NOMO-1 (cell line): ENCODE data around the gene PRKAB1.
"Not testable (repeated sequence)": the region's sequence is repeated elsewhere in the genome, so short reads cannot be mapped to it uniquely, and the experiment has no call there.

Source experiments
- DNase-seq, 2 experiments: peaks; one replicate each; lab custom pipeline; 2025; ENCODE audit not compliant: unreplicated experiment in 2 of 2; lab: John Stamatoyannopoulos, UW

The PRKAB1 gene, protein sequence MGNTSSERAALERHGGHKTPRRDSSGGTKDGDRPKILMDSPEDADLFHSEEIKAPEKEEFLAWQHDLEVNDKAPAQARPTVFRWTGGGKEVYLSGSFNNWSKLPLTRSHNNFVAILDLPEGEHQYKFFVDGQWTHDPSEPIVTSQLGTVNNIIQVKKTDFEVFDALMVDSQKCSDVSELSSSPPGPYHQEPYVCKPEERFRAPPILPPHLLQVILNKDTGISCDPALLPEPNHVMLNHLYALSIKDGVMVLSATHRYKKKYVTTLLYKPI

DNA sequence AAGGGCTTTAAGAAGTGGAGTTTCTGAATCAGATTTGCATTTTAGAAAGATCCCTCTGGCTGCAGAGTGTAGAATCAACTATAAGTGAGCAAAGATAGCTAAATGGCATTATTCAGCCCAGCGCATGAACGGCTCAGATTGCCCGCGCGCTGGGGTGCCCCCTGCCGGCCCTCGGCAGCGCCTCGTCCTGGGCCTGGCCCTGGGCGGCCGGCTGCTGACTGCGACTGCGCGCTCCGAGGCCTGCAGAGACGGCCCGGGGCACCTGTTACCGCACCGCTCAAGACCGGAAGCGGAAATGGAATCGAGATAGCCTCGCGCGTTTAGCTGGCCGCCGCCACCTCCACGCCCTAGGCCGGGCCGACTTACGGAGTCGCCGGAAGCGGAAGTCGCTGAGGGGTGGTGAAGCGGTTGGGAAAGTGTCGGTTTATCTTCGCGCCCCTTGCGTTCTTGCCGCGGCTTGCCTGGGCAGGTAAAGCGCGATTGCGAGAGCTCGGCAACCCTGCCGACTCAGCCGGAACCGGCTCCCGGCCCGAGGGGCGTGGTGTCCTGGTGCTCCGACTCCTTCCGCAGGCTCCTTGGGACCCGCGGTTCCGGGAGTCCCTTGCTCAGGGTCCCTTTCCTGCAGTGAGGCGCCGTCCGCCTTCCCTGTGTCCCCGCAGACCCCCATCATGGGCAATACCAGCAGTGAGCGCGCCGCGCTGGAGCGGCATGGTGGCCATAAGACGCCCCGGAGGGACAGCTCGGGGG is at the start of gene PRKAB1:
Gene PRKAB1, plus strand, starts transcription at position 557 of the 747 bp plus-strand sequence. Its CDS starts 112 bp downstream, at position 669.
- DNase-seq = peak; percentile 97 to 99

GRCh38 chr12:119618328-119618896 is 49.5 kb upstream of the PRKAB1 start:
- not testable (repeated sequence) for DNase-seq

- no peak for DNase-seq
Observed at GRCh38 chr12:119620490-119620889, 47.4 kb upstream of the PRKAB1 start.

- DNase-seq = no peak
Observed at GRCh38 chr12:119621878-119622277, 46.1 kb upstream of the PRKAB1 start.

- DNase-seq = no peak
Observed at GRCh38 chr12:119624966-119625365, 43.0 kb upstream of the PRKAB1 start.

DNA sequence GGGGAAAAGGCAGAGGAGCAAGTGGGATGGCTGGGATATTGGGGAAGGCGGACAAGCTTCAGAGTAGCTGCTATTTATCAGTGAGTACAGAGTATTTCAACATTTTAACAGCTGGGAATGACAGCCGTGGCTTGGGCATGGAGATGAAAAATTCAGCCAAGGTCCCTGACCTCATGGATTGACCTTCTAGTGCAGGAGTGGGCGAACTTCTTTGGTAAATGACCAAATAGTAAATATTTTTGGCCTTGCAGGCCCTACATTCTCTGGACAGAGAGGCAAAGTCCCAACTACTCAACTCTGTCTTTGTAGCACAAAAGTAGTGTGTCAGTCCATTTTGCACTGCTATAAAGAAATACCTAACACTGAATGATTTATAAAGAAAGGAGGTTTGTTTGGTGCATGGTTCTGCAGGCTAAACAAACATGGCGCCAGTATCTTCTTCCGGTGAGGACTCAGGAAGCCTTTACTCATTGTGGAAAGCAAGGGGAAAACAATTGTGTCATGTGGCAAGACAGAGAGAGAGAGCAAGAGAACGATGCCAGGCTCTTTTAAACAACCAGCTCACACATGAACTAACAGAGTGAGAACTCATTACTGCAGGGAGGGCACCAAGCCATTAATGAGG is 40.8 kb upstream of the PRKAB1 start:
- no peak for DNase-seq

GRCh38 chr12:119627686-119628085 is 40.2 kb upstream of the PRKAB1 start:
- no peak for DNase-seq

- DNase-seq = no peak
Observed at GRCh38 chr12:119630223-119630780, 37.6 kb upstream of the PRKAB1 start.

- no peak for DNase-seq
Observed at GRCh38 chr12:119630962-119631550, 36.9 kb upstream of the PRKAB1 start.

DNA sequence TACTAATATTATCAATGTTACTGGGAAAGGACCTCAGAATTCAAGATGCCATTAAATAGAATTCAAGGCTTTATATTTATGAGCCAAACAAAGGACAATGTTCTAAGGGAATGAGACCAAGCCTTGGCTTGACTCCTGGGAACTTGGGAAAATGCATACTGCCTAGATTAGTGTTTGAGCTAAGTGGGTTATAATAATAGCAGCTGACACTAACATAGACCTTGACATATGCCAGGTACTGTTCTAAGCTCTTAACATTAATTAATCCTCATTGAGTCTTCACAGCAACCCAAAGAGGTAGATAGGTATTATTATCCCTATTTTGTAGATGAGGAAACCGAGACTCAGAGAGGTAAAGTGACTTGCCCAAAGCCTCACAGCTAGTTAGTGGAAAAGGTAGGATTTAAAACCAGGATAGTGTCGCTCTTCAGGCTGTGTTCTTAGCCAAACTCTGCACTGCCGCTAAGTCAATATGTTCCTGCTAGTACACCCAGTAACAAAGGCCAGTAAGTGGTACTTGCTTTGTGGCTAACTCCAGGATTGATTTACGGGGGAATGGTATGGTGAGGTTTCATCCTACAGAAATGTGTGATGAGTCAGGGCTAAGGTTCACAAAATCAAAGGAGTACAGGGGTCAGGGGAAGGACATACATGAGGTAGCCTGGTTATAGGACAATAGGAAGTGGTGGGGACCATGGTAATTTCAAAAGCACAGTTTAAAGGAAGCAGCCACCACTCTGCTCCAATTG is 35.8 kb upstream of the PRKAB1 start:
- DNase-seq = no peak

DNA sequence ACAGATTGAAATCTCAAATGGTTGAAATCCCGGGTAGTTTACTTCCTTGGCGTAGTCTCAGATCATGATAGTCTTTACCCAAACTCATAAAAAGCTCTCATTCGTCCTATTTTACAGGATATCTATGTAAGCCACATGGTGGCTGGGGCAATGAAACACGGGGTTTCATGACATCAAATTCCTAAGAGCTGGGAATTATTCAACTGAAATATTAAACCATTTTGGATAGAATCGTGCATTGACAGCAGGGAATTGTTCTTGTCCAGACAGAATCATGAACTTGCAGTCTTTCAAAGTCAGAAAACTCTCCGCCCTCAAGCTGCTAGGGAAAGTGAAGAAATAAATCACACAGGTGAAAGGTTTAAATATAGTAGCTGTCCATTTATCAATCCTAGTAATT is 33.2 kb upstream of the PRKAB1 start:
- no peak for DNase-seq

DNA sequence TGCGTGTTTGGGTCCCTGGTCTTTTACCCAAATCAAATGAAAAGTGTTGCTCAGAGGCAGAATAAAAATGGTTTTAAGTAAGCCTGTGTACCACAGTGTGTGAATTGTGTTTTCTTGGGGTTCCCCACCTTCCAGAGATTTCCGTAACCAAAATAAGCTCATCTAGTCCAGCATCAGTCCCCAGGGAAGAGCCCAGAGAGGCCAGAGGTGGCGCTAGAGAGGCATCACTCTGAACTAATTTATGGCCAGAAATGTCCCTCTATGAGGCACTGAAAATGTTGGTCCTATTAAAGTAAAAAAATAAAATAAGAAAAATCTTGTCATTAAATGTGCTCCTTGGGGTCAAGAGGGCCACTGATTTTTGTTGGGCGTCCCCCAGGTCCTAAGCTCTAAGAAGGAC is 24.9 kb upstream of the PRKAB1 start:
- no peak for DNase-seq

DNA sequence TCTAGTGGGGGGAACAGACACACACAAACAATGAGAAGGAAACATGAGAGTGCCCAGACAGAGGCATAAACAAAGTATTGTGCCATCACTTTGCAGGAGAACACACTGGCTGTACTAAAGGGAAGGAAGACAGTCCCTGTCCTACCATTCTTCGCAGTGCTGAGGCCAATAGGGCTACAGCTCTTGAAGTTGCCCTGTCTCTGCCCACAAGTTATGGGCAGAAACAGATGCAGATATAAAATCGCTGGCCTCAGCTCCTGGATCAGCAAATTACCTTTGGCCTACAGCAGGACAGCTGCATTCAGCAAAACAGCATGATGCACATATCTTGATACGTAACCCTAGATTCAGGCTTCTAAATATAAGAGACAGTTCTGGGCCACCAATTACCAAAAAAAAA is 23.0 kb upstream of the PRKAB1 start:
- no peak for DNase-seq

DNA sequence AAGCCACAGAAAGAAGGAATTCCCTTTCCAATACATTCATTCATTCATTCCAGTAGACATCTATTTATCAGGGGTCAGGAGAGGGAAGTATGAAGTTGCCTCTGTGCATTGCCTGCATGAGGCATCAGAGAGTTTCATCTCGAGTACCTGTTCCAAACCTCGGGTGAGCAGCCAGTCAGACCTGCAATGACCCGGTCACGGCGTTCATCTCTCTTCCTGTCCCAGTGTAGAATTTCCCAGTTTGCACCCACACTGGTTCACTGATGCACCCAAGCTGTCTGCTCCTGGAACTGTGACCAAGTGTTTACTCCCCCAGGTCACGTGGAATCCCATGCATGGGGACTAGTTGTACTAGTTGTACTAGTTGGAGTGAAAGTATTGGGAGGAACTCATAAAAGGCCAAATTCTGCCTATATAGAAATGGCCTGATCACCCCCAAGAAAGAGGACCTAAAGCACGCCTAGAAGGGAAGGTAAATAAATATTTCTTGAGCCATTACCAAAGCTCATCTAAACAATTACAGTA is 22.3 kb upstream of the PRKAB1 start:
- no peak for DNase-seq

- peak in 1 of 2 experiments; percentile 32 for DNase-seq
Observed at GRCh38 chr12:119649202-119649808, 18.6 kb upstream of the PRKAB1 start.

DNA sequence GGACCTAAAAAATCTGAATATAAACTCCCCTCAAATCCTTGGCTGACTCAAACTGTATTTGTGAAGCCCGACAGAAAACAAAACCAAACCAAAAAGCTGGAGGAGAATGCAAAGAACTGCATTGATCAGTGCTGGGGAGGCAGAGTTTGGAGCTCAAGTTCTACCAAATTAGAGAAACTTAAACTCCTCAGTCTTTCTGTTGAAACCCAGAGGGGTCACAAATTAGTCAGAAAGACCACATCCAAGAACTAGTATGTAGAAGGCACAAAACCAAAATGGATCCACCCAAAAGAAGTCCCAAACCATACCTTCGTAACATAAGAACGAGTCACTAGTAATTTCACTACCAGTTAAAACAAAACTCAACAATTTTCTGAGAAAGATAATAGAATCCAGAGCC is 15.3 kb upstream of the PRKAB1 start:
- DNase-seq = no peak

GRCh38 chr12:119657001-119657400 is 10.9 kb upstream of the PRKAB1 start:
- DNase-seq = not testable (repeated sequence)

- DNase-seq = not testable (repeated sequence)
Observed at GRCh38 chr12:119658166-119658565, 9.8 kb upstream of the PRKAB1 start.

DNA sequence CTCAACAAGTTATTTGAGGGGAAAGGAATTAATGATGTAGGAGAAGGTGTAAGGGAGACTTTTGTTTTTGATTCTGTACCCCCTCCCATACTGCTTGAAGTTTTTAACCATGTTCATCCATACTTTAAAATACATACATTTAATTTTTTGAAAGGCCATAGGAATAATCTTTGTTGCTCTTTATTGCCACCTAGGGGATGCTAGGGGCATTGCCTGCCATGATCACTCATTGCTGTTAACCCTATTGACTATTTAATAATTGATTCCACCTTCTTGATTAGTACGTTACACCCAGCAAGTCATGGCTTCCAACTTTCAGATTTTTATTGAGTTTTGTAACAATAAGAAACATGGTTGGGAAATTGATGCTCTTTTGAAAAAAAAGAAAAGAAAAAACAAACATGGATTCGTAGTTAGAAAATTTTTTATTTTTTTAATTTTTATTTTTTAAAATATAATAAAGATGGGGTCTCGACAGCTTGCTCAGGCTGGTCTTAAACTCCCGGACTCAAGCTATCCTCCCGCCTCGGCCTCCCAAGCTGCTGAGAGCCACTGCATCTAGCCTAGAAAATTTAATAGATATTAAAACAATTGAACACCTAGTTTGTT is 8.5 kb upstream of the PRKAB1 start:
- DNase-seq = peak; percentile 19 to 28
